HG03520 (cell line): Measurements from ENCODE around the gene TRPV5.

ENCODE experiments used
- ATAC-seq: cut with Tn5 transposase; IDR thresholded peaks from one replicate; pipeline ENCODE4 v1.9.1; 2021; ENCODE audit warnings: mild to moderate bottlenecking, moderate library complexity; ENCODE audit not compliant: unreplicated experiment

TRPV5 gene

GRCh38 chr7:142889816-142890215 is 43.7 kb downstream of the TRPV5 start:
- ATAC-seq, result no peak

DNA sequence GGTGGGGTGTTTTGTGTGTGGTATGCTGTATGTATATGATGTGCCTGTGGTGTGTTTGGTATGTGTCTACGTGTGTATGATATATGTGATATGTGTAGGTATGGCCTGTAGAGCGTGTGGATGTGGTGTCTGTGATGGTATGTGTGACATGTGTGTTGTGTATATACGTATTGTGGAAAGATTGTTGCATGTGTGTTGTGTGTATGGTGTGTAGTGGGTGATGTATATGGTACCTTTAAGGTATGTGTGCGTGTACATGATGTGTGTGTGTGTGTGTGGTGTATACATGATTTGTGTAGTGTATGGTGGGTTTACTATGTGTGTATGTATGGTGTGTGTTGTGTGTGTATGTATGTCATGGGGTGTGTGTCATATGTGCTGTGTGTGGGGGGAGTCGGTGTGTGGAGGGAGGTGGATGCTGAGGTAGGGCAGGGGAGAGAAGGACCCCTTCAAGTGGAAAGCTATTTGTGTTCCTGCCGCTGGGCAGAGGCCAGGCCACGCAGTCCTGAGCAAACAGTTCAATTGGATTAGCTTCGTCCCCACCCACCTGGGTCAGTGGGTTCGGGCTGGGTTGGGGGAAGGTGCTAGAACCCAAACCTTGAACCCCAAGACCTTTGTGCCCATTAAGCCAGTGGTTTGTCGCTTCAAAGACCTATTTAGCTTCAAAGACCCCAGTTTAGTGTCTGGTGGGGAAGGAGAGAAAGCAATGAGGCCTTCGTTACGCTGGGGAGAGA is 46.1 kb downstream of the TRPV5 start:
- no peak for ATAC-seq

DNA sequence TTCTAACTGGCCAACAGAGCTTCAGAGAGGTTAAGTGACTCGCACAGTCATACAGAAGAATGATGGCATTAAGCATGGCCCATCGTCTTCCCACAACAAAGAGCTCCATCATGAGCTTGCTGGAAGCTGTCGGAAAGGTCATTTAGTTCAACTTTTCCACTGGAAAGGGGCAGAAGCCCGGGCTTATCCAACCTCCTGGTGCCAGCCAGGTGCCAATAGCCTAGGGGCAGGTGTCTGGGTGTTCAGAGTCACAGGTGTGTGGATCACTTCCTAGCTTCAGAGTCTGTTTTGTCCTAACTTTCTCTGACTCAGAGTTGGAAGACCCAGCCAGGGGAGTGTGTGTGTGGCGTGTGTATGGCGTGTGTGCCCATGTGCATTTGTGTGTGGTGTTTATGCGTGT is 46.7 kb downstream of the TRPV5 start:
- ATAC-seq, result no peak

DNA sequence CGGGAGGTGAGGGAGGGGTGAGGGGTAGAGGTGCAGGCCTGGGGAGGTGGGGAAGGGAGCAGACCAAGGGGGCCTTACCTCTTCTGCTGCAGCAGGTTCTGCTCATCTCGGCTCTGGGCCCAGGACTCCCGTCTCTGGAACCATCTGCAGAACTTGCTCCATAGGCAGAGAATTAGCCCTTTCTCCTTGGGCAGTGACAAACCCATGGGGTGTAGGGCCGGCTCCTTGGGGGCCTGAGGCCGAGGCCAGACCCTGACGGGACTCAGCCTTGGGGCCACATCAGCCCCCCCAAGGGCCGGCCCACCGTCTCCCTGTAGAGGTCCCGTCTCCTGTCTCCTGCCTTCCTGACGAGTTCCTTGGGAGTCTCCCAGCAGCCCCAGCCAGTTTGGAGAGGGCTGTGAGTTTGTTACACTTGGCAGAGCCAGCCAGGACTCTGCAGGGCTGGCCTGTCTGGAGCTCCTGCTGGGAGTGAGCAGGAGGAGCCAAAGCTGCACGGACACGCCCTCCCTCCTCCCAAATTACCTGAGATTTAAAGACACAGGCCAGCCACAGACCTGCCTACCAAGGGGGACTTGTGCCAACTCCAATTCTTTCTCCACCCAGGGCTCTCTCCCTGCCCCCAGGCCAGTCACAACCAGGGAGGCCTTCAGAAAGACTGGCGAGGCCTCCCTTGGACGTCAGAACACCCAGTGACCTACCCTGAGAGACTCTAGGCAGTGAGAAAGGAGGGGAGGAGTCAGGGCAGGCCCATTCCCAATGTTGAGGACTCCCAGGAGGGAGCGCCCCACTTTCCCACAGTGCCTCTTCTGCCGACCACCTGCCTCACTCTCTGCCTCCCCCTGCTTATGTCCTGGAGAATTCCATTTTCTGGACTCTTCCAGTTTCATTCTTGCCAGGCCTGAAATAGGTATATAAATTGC is 48.0 kb downstream of the TRPV5 start, which contains the start of gene TRPV6:
Gene TRPV6, minus strand, starts transcription at position 435 of the 920 bp plus-strand sequence.
- ATAC-seq, result no peak

DNA sequence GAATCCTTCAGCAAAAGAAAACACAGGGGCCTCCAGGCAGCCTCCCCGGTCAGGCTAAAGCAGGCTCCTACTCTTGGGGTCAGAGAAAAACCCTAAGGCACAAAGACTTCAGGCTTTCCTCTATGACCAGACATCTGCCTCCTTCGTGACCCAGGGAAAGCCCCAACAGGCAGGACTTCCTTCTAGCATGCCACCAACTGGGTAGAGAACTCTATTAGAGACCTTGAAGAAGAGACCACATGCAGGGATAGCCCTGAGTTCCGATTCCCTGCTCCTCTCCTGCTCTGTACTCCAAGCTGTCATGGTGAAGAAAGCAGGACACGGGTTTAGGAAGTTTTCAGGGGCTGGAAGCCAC is 49.3 kb downstream of the TRPV5 start:
- no peak for ATAC-seq

- no peak for ATAC-seq
Measured at GRCh38 chr7:142883571-142884285, 49.8 kb downstream of the TRPV5 start.

GRCh38 chr7:142883145-142883544 is 50.4 kb downstream of the TRPV5 start:
- no peak for ATAC-seq

GRCh38 chr7:142882338-142882678 is 51.2 kb downstream of the TRPV5 start:
- ATAC-seq, result no peak

DNA sequence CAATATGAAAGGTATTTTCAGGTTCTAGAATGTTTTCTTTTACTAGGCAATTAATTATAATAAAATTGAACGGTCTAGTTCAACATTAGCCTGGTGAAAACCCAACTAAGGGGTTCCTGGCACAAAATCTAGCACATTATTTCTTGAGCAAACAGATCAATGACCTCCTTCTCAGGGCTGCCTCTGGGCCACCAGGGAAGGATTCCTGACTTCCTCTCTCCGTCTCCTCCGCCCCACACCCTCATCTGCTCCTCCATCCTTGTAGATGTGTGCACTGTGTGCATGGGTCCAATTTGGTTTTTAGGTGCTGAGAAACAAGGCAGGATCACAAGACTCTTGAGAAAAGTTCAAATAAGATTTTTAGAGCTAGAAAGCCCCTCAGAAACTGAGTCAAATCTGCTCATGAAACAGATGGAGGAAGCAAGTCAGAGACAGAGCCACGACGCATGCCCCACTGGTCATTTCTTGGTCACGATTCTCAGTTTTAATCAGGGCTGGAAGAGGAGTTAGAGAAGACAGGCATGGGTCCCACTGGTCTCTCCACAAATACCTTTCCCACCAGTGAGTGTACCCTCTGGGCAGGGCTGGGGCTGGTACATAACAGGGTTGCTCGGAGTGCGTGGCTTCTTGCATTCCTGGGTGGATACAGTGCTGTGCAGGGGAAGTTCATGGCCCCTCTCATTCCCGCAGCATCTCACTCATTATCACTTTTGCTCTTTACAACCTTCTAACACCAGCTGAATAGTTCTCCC is 51.8 kb downstream of the TRPV5 start:
- ATAC-seq, result no peak

GRCh38 chr7:142880876-142881505 is 52.6 kb downstream of the TRPV5 start:
- peak; percentile 66 for ATAC-seq

GRCh38 chr7:142879060-142879459 is 54.5 kb downstream of the TRPV5 start:
- ATAC-seq, result no peak

DNA sequence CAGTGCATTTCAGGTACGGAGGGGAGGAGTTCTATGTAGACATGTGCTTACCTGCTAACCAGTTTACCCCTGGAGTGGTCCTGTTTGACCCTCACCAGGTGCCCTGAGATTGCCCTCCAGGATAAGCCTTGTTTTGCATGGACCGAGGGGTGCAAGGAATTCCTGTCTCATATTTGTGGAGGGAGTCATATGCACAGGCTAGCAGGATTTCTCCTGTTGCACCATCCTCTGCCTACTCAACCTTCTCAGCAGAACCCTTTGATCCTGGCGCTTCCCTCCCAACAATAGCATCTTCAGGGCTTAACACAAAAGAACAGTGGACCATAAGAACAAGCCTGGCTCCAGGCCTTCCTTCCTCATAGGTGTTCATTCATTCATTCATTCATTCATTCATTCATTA is 55.2 kb downstream of the TRPV5 start:
- ATAC-seq, result no peak

DNA sequence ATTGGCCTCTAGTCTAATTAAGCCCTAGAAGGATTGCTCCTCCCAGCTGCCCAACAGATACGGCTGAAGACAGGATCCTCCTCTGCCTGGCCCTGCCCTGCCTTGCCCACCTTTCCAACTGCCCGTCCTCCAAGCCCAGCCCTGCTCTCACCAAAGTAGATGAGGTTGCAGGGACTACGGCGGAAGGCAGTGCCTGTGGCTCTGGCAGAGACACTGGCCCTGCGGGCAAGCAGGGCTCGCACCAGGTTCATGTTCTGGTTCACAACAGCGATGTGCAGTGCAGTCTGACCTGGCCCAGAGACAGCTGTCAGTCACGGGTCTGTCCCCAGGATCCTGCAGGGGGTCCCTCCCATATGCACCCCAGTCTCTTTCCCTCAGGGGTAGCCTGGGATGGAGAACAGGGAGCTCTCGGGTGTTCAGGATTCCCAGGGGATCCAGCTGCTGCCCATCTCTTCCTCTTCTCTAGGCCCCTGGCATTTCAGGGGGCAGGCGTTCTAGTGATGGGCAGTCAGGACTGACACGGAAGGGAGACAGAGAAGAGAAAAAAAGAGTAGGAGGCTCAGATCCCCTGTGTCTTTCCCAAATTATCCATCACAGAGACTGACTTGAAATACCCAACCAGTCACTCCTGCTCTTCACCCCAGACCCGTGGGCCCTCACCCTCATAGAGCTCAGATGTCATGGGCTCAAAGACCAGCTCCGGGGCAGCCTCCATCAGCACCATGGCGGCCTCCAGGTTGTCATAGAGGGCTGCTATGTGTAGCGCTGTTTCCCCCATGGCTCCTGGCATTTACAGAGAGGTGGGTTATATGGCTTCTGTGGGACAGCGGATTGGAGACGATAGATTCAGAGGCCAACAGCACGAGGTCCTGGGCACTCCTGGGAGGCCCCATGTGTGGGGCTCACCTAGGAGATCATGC is 56.3 kb downstream of the TRPV5 start:
- no peak for ATAC-seq

- ATAC-seq, result no peak
Measured at GRCh38 chr7:142876236-142876960, 57.1 kb downstream of the TRPV5 start.

DNA sequence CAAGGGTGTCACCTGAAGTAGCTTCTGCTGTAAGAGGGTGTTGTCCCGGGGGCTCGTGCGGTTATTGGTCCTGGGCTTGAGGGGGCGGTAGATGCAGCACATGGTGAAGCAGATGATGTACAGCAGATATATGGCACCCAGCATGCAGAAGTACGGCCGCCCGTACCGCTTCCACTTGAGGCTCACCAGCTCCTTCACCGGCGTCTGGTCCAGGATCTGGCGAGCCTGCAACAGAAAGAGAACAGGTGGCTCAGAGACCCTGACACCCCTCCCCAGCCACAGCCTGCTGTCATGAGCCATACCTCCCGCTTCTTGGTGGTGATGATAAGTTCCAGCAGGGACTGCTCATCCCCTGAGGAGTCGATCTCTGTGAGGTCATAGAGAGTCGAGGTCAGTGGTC is 58.1 kb downstream of the TRPV5 start:
- no peak for ATAC-seq

DNA sequence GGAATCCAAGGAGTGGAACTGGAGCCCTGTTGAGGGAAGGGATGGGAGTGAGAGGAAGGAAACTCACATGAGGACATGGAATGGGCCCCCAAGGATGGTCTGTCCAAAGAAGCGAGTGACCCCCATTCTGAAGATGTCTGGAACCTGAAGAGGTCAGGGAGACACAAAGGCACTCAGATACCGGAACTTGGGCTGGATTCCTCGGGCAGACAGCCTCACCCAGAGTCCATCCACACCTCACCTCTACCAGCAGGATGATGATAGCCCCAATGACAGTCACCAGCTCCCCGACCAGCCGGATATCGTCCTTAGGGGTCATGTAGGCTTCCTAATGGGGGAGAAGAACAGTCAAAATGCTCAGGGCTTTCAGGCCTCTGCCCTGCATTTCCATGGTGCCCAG is 58.7 kb downstream of the TRPV5 start:
- no peak for ATAC-seq

DNA sequence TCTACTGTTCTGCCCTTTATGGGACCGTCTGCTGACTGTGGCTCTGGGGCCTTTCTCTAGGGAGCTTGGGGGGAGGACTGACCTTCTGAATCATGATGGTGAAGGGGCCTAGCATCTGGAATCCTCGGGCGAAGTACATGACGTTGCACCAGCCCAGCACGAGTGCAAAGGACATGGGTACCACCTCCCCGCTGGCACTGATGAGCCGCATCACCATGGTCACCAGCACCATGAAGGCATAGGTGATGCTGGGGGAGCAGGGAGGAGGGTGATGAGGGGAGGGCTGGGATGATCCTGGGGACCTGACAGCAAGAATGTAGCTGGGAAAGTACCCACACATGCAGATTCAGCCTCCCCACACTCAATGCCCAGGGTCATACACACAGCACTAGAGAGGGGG is 59.1 kb downstream of the TRPV5 start:
- no peak for ATAC-seq

- ATAC-seq, result no peak
Measured at GRCh38 chr7:142873871-142874270, 59.7 kb downstream of the TRPV5 start.
